Measurements from ENCODE around the gene EML4. TPM values are rescaled to one million over a fixed set of nuclear protein-coding genes. Genes with fewer than 3 reads are reported as not detected.
A peak's percentile ranks its signal among the peaks of the same experiment; 100 is the strongest.

The EML4 gene
- total and polyA plus RNA-seq, 9 of the 15 experiments (the other 6 are each of a cell fraction or from before 2014, with no cell fraction given): 14.7 to 48.3 (median 36.5) TPM

DNA sequence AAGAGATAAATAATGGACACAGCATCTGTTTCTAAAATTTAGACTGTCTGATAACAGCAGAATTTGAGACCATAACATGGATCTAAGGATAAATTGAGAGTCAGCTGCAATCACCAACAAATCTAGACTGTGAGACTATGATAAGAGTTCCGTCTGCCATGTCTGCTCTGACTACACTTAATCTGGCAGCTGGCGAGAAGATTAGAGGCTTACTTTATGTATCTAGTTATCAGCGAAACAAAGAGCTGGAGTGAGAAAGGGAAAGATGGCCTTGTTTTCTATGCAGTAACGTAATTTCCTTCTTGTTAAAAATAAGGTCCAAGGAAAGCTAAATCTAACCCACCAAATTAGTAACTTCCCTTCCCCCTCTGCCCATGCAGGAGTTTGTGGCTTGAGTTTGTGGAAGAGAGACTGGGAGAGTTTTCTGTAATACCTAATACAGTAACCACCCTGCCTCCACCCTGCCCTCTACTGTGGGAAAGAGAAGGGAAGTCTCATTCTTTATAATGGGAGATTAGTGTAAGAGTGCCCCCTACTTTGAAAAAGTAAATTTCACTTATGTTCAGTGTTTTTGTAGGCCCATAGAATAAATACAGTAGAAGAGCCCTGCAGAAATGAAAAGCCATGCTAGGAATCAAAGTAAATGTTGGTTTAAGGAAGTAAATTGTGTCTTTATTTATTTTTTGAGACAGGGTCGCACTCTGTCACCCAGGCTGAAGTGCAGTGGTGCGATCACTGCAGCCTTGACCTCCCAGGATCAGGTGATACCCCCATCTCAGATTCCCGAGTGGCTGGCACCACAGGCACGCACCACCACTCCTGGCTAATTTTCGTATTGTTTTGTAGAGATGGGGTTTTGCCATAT, 27.5 kb downstream of the EML4 start (continued):
- no peak for TF ChIP-seq ZNF280B (CRISPR knock-in tag; IDR thresholded peaks at IDR 0.05)
- TF ChIP-seq KDM1A (IDR thresholded peaks at IDR 0.05): peak; percentile 78 to 82; a peak in 3 of 4 replicates
- TF ChIP-seq, protein P1, sequence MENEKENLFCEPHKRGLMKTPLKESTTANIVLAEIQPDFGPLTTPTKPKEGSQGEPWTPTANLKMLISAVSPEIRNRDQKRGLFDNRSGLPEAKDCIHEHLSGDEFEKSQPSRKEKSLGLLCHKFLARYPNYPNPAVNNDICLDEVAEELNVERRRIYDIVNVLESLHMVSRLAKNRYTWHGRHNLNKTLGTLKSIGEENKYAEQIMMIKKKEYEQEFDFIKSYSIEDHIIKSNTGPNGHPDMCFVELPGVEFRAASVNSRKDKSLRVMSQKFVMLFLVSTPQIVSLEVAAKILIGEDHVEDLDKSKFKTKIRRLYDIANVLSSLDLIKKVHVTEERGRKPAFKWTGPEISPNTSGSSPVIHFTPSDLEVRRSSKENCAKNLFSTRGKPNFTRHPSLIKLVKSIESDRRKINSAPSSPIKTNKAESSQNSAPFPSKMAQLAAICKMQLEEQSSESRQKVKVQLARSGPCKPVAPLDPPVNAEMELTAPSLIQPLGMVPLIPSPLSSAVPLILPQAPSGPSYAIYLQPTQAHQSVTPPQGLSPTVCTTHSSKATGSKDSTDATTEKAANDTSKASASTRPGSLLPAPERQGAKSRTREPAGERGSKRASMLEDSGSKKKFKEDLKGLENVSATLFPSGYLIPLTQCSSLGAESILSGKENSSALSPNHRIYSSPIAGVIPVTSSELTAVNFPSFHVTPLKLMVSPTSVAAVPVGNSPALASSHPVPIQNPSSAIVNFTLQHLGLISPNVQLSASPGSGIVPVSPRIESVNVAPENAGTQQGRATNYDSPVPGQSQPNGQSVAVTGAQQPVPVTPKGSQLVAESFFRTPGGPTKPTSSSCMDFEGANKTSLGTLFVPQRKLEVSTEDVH (IDR thresholded peaks at IDR 0.05; ENCODE audit: low read depth, partially characterized antibody): no peak
- no peak for TF ChIP-seq TGIF2 (CRISPR knock-in tag; IDR thresholded peaks at IDR 0.05)
- peak; percentile 83 for TF ChIP-seq MEIS2 (IDR thresholded peaks at IDR 0.05; ENCODE audit: partially characterized antibody)
- TF ChIP-seq MED1 (CRISPR knock-in tag; IDR thresholded peaks at IDR 0.05; ENCODE audit: borderline replicate concordance): no peak
- no peak for TF ChIP-seq ZNF79 (CRISPR knock-in tag; IDR thresholded peaks at IDR 0.05; ENCODE audit: low read depth)
- no peak for TF ChIP-seq PRDM10 (IDR thresholded peaks at IDR 0.05; ENCODE audit: partially characterized antibody)
- no peak for TF ChIP-seq IRF9 (tag; IDR thresholded peaks at IDR 0.05)
- TF ChIP-seq ZNF12 (CRISPR knock-in tag; IDR thresholded peaks at IDR 0.05): no peak
- TF ChIP-seq ZNF224 (CRISPR knock-in tag; IDR thresholded peaks at IDR 0.05): no peak
- TF ChIP-seq CBX1 (IDR thresholded peaks at IDR 0.05; ENCODE audit: low read depth): no peak
- peak; percentile 86 for TF ChIP-seq NFIC (IDR thresholded peaks at IDR 0.05)
- TF ChIP-seq PTRF (tag; IDR thresholded peaks at IDR 0.05): no peak
- TF ChIP-seq RNF2 (IDR thresholded peaks at IDR 0.05): no peak; the same call in 1 of the 2 replicates
- TF ChIP-seq, protein P2, sequence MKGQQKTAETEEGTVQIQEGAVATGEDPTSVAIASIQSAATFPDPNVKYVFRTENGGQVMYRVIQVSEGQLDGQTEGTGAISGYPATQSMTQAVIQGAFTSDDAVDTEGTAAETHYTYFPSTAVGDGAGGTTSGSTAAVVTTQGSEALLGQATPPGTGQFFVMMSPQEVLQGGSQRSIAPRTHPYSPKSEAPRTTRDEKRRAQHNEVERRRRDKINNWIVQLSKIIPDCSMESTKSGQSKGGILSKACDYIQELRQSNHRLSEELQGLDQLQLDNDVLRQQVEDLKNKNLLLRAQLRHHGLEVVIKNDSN (CRISPR knock-in tag; IDR thresholded peaks at IDR 0.05): no peak
